Peyer's patch (tissue), 4 donors: ENCODE data around the gene MARCHF10.

Experiments
- POLR2A ChIP-seq, 2 donors: fragments of 450-650 bp; IDR thresholded peaks; one replicate each; pipeline ENCODE4 v1.5.1; 2017; ENCODE audit warnings: antibody characterized with exemption in 2 of 2, mild to moderate bottlenecking in 2 of 2, moderate library complexity in 2 of 2
- TF ChIP-seq, protein P1 (sequence below), 6 experiments: fragments of 450-650 bp in 4 of 6; fragments of 200-600 bp in 2 of 6; sonication (generic) in 1 of 6; IDR thresholded peaks; one replicate each; pipeline ENCODE4 v1.5.1; 2017 to 2019; ENCODE audit warnings: antibody characterized with exemption in 6 of 6, mild to moderate bottlenecking in 3 of 6, moderate library complexity in 1 of 6

DNA sequence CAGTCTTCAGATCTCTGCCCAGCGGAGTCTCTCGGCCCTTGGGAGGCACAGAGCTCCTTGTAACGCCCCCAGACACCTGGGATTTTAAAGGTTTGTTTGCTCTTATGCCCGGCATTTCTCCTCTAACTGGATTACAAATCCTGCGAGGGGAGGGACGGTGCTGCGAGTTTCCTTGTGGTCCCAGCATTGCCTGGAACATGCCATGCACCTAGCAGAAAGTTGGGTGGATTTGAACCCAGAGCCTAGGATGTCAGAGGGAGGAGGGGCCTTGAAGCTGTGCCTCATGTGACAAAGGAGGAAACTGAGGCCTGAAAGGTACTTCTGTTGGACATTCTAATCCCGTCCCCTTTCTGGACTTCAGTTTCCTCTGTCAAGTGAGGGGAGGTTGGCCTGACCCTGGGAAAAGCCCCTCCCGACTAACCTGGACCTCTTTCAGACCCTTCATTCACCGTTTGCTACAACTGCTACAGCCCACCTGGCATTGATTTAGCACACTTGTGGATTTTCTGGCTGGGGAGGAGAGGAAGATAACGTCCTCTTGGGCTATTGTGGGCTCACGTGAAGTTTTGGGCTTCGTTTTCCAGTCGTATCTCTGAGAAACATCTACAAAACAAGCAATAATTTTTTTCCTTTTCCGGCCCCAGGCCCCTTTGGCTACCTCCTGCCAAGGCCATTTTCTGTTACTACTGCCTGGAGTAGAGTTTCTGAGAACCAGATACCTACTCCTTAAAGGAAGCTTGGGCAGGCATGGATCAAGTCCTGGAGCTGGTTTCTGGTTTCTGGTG, 149.8 kb downstream of the MARCHF10 start:
- TF ChIP-seq, protein P1, sequence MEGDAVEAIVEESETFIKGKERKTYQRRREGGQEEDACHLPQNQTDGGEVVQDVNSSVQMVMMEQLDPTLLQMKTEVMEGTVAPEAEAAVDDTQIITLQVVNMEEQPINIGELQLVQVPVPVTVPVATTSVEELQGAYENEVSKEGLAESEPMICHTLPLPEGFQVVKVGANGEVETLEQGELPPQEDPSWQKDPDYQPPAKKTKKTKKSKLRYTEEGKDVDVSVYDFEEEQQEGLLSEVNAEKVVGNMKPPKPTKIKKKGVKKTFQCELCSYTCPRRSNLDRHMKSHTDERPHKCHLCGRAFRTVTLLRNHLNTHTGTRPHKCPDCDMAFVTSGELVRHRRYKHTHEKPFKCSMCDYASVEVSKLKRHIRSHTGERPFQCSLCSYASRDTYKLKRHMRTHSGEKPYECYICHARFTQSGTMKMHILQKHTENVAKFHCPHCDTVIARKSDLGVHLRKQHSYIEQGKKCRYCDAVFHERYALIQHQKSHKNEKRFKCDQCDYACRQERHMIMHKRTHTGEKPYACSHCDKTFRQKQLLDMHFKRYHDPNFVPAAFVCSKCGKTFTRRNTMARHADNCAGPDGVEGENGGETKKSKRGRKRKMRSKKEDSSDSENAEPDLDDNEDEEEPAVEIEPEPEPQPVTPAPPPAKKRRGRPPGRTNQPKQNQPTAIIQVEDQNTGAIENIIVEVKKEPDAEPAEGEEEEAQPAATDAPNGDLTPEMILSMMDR (IDR thresholded peaks at IDR 0.05): no peak
- TF ChIP-seq POLR2A (IDR thresholded peaks at IDR 0.05): no peak
